ENCODE measurements around the gene PPME1.

Gene PPME1

DNA sequence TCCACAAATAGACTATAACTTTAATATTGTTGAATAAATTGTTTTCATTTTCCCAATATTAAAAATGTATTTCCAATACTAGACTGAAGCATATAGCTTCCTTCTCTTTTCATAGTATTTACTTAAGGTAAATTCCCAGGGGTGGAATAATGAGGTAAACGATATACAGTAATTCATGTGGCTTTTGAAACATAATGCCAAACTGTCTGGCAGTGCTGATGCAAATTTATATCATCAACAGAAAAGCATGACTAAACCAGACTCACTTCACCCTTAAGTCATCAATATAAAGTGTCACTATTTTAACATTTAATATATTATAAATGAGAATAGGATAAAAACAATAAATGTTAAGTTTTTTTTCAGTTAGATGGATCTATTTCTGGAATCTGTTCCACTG, 13.9 kb upstream of the PPME1 start:
- DNase-seq (ENCODE audit: insufficient read length, low spot score) = no peak
- no peak for FAIRE-seq

- no peak for DNase-seq (ENCODE audit: insufficient read length, low spot score)
- no peak for FAIRE-seq
These were observed 11.4 kb upstream of the PPME1 start for GRCh38 chr11:74159642-74160041.

GRCh38 chr11:74162681-74163467, 8.2 kb upstream of the PPME1 start:
- DNase-seq (ENCODE audit: insufficient read length, low spot score) (no peak), FAIRE-seq (peak; percentile 37)

DNA sequence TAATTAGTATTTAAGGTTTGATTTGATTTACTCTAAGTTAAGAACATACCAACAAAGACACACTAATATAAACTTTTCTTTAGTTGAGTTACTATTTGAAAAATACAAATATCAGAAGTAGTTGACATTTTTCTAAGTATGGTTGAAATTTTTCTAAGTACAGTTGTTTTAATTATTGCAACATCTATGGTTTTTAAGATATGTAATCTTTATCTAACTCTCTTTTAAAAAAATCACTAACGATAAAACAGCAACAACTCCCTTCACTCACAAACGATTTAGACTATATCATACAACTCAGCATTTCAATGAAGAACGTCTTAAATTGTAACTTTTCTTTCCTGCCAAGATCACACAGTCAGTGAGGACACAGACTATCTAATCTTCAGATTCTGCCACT, 2.3 kb upstream of the PPME1 start:
- DNase-seq (ENCODE audit: insufficient read length, low spot score) = no peak
- FAIRE-seq = peak; percentile 39

GRCh38 chr11:74169738-74170458, 1.2 kb upstream of the PPME1 start:
- DNase-seq (ENCODE audit: insufficient read length, low spot score) = no peak
- peak; percentile 26 for FAIRE-seq

- DNase-seq (ENCODE audit: insufficient read length, low spot score) = no peak
- peak; percentile 52 for FAIRE-seq
These were observed 510 bp downstream of the PPME1 start for GRCh38 chr11:74171630-74171968.

DNA sequence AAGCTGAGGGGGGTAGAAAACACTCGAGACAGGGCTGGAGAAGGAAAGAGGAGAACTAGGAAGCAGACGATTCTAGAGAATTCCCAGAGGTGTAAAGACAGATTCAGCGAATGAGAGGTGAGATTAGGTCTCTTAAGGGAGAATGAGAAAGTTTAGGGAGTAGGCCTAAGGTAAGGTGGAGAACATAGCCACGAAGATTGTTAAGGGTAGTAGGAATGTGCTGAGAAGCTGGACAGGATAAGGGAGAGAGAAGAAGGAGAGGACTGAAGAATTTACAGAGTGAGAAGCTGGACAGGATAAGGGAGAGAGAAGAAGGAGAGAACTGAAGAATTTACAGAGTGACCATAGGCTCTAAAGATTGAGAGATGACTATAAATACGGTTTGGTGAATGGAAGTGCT, 908 bp downstream of the PPME1 start:
- peak; percentile 83 for FAIRE-seq
- no peak for DNase-seq (ENCODE audit: insufficient read length, low spot score)

GRCh38 chr11:74175920-74176319, 4.8 kb downstream of the PPME1 start:
- DNase-seq (ENCODE audit: insufficient read length, low spot score) (no peak), FAIRE-seq (peak; percentile 8)

DNA sequence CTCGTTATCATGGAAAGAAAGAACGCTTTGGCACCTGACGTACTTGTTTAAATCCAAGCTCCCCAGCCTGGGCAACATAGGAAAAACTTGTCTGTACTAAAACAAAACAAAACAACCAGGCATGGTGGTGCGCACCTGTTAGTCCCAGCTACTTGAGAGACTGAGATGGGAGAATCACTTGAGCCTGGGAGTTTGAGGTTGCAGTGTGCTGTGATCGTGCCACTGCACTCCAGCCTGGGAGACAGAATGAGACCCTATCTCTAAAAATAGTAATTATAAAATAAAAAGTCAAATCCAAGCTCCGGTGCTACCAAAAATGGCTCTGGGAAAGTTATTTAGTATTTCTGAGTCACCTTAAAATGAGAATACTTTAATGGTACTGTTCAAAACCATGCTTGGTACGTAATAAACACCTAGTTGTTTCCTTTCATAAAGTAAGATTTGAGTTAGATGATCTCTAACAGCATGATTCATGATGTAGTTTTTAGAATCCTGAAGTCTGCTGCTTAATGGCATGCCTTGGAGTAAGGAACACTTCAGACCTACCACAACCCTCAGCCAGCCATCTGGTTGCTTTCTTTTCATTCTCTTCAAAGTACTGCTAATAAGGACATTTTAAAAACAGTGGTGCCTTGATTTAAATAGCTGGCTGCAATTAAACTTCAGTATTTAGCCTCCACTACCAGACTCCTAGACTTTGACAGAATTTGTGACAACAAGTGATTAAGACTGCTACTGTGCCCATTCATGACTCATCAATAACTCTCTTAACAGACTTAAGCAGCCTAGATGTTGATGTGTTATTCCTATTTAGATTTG, 8.4 kb downstream of the PPME1 start:
- no peak for DNase-seq (ENCODE audit: insufficient read length, low spot score)
- no peak for FAIRE-seq

DNA sequence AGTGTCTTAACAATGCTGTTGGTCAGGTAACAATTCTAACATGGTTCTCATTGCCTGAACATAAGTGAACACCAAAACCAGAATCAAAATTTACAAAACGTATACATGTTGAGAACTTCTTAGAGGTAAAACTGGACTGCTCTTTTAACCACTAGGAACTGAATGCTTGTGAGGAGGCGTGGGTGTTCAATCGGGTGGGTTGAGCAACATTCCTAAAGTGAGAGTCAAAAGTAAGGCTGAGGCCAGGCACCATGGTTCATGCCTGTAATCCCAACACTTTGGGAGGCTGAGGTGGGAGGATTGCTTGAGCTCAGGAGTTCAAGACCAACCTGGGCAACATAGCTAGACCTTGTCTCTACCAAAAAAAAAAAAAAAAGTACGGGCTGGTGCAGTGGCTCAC, 11.5 kb downstream of the PPME1 start:
- no peak for FAIRE-seq
- no peak for DNase-seq (ENCODE audit: insufficient read length, low spot score)

- FAIRE-seq = no peak
- DNase-seq (ENCODE audit: insufficient read length, low spot score) = no peak
These were observed 14.2 kb downstream of the PPME1 start for GRCh38 chr11:74185285-74185684.

DNA sequence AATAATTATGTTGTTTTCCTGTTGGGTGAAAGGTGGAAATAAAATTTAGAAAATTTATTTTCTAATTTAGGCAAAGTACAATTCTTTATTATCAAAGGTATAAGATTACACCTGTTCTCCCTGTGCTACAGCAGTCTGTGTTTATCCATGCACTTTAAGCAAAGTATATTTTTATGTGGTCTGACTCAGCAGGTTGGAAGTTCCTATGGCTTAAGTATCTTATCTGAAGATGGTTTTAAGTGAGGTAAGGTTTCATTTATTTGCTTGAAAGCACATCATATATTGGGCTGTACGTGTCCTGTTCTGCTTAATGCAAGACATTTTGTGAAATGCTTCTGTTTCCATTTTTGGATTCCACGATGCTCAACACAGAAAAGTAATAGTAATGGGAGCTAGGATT, 14.6 kb downstream of the PPME1 start:
- DNase-seq (ENCODE audit: insufficient read length, low spot score) (no peak), FAIRE-seq (no peak)

DNA sequence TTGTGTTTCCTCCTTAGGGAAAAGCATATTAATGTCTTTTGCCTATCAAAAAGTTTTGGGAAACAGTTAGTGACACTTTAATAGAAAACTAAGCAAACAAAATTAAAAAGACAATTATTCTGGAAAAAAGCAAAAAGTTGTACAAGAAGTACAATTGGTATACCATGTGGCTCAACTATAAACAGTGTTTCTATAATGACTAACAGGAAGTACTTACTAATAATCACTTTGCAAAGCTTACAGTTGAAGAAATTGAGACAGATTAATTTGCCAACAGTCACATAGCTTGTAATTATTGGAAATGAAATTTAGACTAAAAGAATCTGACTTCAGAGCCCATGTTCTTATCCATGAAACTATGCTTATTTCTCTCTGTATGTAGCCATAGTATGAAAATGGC, 24.7 kb downstream of the PPME1 start:
- FAIRE-seq (no peak), DNase-seq (ENCODE audit: insufficient read length, low spot score) (no peak)

DNA sequence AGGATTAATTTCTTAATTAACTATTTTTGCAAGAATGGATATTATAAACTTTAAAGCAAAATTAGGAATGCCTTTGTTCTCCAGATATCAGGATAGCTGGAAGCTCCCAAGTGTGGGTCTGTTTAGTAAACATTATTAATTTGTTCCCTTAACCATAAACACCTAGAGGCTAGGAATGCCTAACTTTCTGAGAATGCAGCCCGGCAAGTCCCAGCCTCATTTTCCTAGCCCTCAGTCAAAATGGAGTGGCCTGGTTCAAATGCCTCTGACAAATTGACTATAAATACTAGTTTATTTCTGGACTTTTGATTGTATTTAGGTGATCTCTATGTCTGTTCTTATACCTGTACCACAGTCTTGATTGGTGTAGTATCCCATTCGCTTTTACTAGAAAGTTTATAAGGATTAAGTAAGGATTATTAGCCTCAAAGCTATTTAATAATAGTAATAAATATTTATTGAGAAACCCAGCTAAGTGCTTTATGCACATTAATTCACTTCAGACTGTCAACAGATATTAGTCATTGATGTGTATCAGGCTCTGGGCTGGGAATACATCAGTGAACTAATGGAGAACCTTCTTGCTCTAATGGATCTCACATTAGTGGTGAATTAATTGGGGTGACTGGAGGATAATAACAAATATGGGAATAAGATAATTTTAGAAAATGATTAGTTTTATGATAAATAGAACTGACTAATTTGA, 25.8 kb downstream of the PPME1 start:
- DNase-seq (ENCODE audit: insufficient read length, low spot score) (no peak), FAIRE-seq (no peak)

GRCh38 chr11:74203966-74204365, 32.9 kb downstream of the PPME1 start:
- FAIRE-seq = no peak
- no peak for DNase-seq (ENCODE audit: insufficient read length, low spot score)

DNA sequence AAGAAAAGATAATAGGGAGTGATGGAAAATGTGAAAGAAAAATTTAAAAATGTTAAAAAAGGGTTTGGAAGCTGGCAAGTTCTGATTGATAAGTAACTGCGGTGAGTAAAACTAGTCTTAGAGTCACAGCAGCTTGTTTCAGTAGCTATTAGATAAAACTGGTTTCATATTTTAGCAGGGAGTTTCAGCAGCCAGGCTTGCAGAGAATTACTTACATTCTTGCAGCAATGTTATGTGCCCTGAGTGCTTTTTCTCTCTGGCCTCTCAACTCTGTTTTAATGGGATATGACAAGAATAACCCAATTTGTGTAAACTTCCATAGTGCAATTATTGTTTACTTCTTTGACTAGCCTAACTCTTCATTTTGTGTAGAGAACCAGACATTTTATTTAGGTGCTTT, 33.6 kb downstream of the PPME1 start:
- DNase-seq (ENCODE audit: insufficient read length, low spot score) (no peak), FAIRE-seq (peak; percentile 51)

- no peak for FAIRE-seq
These were observed 34.1 kb downstream of the PPME1 start for GRCh38 chr11:74205181-74205580.

GRCh38 chr11:74206746-74207145, 35.7 kb downstream of the PPME1 start:
- FAIRE-seq (no peak), DNase-seq (ENCODE audit: insufficient read length, low spot score) (no peak)

More at GRCh38 chr11:74205181-74205580, 34.1 kb downstream of the PPME1 start:
- DNase-seq (ENCODE audit: insufficient read length, low spot score) = no peak

DNA sequence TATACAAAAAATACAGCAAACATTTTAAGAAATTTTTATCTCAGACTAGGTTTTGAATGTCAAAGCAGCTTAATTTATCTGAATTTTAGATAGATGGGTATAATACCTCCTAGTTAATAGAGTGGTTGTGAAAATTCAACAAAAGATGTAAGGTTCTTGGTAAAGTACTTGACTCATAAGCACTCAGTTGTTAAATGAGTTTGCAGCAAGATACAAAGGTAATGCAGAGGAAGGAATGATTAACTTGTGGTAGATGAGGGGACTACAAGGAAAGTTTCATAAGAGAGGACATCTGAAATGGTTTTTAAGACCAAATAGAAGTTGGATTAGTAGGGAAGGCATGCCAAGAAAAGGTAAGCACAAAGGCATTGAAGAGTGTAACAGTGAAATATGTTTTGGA, 37.4 kb downstream of the PPME1 start:
- FAIRE-seq (no peak), DNase-seq (ENCODE audit: insufficient read length, low spot score) (no peak)

GRCh38 chr11:74212533-74212932, 41.4 kb downstream of the PPME1 start:
- DNase-seq (ENCODE audit: insufficient read length, low spot score) (no peak), FAIRE-seq (no peak)

- DNase-seq (ENCODE audit: insufficient read length, low spot score) (no peak), FAIRE-seq (no peak)
These were observed 49.3 kb downstream of the PPME1 start for GRCh38 chr11:74220376-74220775.

Data from GM19239 (cell line).